Uterus (tissue), 4 donors: ENCODE results near the gene NINL. TPM values are rescaled to one million over a fixed set of nuclear protein-coding genes. Genes with fewer than 3 reads are reported as not detected.

Experiments
- DNase-seq, 2 donors: peaks; one replicate each; pipeline ENCODE4 v3.0.0-alpha.2; 2019 to 2020
- H3K27ac ChIP-seq, 2 donors: fragments of 200-600 bp; sonication (generic); 1 replicate in 1 of 2; 2 replicates in 1 of 2; pipeline ENCODE4 v1.5.1; 2016 to 2018
- H3K27me3 ChIP-seq, 2 donors: fragments of 200-600 bp; sonication (generic); one replicate each; pipeline ENCODE4 v1.5.1; 2018 to 2019; ENCODE audit warnings: control low read depth in 1 of 2
- H3K36me3 ChIP-seq, 2 donors: fragments of 200-600 bp; sonication (generic); one replicate each; pipeline ENCODE4 v1.5.1; 2019; ENCODE audit warnings: control low read depth in 1 of 2
- H3K4me1 ChIP-seq, 2 donors: fragments of 200-600 bp; sonication (generic); one replicate each; pipeline ENCODE4 v1.5.1; 2018 to 2019; ENCODE audit warnings: control low read depth in 1 of 2
- H3K4me3 ChIP-seq, 2 donors: fragments of 200-600 bp; sonication (generic); 1 replicate in 1 of 2; 2 replicates in 1 of 2; pipeline ENCODE4 v1.5.1; 2018 to 2019; ENCODE audit warnings: mild to moderate bottlenecking in 1 of 2
- H3K9me3 ChIP-seq, 2 donors: fragments of 200-600 bp; sonication (generic); one replicate each; pipeline ENCODE4 v1.5.1; 2019; ENCODE audit warnings: control low read depth in 1 of 2
- POLR2A ChIP-seq, 2 donors: fragments of 450-650 bp; IDR thresholded peaks; one replicate each; pipeline ENCODE4 v1.6.1; 2016; ENCODE audit warnings: antibody characterized with exemption in 2 of 2, mild to moderate bottlenecking in 1 of 2, moderate library complexity in 1 of 2
- intact Hi-C: fragments of 100-400 bp; cut with DNase I; formaldehyde crosslinking; loops from one replicate; pipeline ENCODE4 v1.15.1; 2023; ENCODE audit warnings: low total_unique reads
- total RNA-seq, 4 donors: library from RNA; depleted of rRNA in 3 of 4; stranded (reverse); fragments of >200 nt in 3 of 4; gene quantifications; one replicate each; pipeline versions ENCODE4 v1.1.0 to v1.2.4, GENCODE V29; 2014 to 2023
- TF ChIP-seq, protein P1 (sequence below), 4 experiments: fragments of 200-600 bp in 2 of 4; fragments of 450-650 bp in 2 of 4; sonication (generic) in 2 of 4; IDR thresholded peaks; one replicate each; pipeline ENCODE4 v1.5.1; 2016 to 2019; ENCODE audit warnings: antibody characterized with exemption in 4 of 4, mild to moderate bottlenecking in 2 of 4, moderate library complexity in 1 of 4
- donor health status: DM: yes; HTN: yes; CAD: no.

Gene NINL
- total RNA-seq, 4 donors from 2014 or later: 5.0 to 22.3 (median 14.7) TPM

DNA sequence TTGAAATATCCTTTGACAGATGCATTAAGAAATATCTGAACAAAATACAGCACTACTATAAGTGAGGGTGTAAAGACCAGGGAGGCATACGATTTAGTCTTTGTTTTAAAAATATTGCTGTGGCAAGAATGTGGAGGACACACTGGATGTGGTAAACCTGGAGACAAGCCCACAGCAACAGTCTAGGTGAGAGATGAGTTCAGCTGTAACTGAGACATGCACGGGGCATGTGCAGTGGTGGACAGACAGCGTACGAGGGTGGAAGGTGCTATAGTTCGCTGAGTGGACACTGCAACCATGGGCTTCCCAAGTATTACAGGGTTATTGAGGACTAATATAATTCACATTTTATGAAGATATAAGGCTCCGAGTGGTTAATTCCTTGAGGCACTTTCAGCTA, 36.7 kb upstream of the NINL start:
- TF ChIP-seq, protein P1, sequence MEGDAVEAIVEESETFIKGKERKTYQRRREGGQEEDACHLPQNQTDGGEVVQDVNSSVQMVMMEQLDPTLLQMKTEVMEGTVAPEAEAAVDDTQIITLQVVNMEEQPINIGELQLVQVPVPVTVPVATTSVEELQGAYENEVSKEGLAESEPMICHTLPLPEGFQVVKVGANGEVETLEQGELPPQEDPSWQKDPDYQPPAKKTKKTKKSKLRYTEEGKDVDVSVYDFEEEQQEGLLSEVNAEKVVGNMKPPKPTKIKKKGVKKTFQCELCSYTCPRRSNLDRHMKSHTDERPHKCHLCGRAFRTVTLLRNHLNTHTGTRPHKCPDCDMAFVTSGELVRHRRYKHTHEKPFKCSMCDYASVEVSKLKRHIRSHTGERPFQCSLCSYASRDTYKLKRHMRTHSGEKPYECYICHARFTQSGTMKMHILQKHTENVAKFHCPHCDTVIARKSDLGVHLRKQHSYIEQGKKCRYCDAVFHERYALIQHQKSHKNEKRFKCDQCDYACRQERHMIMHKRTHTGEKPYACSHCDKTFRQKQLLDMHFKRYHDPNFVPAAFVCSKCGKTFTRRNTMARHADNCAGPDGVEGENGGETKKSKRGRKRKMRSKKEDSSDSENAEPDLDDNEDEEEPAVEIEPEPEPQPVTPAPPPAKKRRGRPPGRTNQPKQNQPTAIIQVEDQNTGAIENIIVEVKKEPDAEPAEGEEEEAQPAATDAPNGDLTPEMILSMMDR (IDR thresholded peaks at IDR 0.05): no peak
- TF ChIP-seq POLR2A (IDR thresholded peaks at IDR 0.05): no peak
- Histone ChIP-seq H3K27ac (no peak overlapping the region), H3K9me3 (no peaks in the 10 kb centered on the region), H3K4me3 (no peak overlapping the region), H3K27me3 (no peaks in the 10 kb centered on the region), H3K4me1 (no peaks in the 10 kb centered on the region), H3K36me3 (no peaks in the 10 kb centered on the region)
- DNase-seq: no peak
- intact Hi-C loops: no loop called here

DNA sequence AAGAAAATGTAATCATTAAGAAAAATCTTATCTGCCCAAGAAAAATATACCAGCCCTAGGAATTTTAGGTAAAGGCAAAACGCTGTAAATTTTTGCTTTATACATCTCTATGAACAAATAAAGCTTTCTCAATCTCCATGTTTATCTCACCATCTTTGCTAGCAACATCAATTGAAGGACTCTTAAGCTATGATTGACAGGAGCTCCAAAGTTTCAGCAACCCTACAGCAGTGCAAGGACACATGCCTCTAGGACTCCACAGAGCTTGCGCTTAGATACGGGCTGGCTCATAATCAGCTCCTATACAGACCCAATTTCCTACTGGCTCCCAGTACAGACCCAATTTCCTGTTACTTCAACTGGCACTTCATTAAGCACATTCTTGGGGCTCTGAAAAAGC, 34.2 kb upstream of the NINL start:
- no peak for DNase-seq
- Histone ChIP-seq H3K4me1 (no peaks in the 10 kb centered on the region), H3K4me3 (no peak overlapping the region), H3K9me3 (no peaks in the 10 kb centered on the region), H3K36me3 (no peaks in the 10 kb centered on the region), H3K27ac (no peak overlapping the region), H3K27me3 (no peaks in the 10 kb centered on the region)
- intact Hi-C loops: no loop called here
- TF ChIP-seq, protein P1 (IDR thresholded peaks at IDR 0.05): no peak
- no peak for TF ChIP-seq POLR2A (IDR thresholded peaks at IDR 0.05)

DNA sequence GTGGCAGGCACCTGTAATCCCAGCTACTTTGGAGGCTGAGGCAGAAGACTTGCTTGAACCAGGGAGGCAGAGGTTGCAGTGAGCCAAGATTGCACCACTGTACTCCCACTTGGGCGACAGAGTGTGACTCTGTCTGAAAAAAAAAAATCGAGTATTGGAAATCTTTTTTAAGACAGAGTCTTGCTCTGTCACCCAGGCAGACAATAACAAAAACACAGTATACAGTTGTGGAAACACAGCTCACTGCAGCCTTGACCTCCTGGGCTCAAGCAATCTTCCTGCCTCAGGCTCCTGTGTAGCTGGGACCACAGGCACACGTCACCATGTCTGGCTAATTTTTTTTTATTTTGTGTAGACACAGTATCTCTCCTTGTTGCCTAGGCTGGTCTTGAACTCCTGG, 23.4 kb upstream of the NINL start:
- intact Hi-C loops: no loop called here
- Histone ChIP-seq H3K27me3 (no peaks in the 10 kb centered on the region), H3K4me3 (no peak overlapping the region), H3K27ac (no peak overlapping the region), H3K4me1 (no peaks in the 10 kb centered on the region), H3K36me3 (no peaks in the 10 kb centered on the region), H3K9me3 (no peaks in the 10 kb centered on the region)
- no peak for DNase-seq
- no peak for TF ChIP-seq POLR2A (IDR thresholded peaks at IDR 0.05)
- TF ChIP-seq, protein P1 (IDR thresholded peaks at IDR 0.05): no peak

DNA sequence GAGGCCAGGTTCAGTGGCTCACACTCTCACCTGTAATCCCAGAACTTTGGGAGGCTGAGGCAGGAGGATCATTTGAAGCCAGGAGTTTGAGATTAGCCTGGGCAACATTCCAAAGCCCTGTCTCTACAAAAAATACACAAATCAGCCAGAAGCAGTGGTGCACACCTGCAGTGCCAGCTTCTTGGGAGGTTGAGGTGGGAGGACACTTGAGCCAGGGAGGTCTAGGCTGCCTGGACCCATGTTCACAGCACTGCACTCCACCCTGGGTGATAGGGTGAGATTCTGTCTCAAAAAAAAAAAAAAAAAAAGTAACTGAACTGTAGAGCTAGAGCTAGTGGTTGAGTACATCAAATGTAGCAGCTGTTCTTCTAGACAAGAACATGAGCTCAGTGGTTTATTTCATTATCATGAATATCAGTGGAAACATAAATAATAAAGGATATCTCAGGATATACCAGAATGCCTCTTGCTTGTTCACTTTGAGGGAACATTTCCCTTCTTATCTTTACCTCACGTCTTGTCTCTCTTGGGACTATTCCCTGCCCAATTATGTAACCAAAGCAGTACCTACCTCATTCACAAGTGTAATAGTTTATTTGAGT, 20.9 kb upstream of the NINL start:
- H3K4me1 ChIP-seq: no peaks in the 10 kb centered on the region
- DNase-seq: no peak
- no peak overlapping the region for H3K27ac ChIP-seq
- H3K36me3 ChIP-seq: no peaks in the 10 kb centered on the region
- H3K27me3 ChIP-seq: no peaks in the 10 kb centered on the region
- intact Hi-C loops: no loop called here
- H3K4me3 ChIP-seq: no peak overlapping the region
- no peak for TF ChIP-seq POLR2A (IDR thresholded peaks at IDR 0.05)
- TF ChIP-seq, protein P1 (IDR thresholded peaks at IDR 0.05): no peak
- no peaks in the 10 kb centered on the region for H3K9me3 ChIP-seq

DNA sequence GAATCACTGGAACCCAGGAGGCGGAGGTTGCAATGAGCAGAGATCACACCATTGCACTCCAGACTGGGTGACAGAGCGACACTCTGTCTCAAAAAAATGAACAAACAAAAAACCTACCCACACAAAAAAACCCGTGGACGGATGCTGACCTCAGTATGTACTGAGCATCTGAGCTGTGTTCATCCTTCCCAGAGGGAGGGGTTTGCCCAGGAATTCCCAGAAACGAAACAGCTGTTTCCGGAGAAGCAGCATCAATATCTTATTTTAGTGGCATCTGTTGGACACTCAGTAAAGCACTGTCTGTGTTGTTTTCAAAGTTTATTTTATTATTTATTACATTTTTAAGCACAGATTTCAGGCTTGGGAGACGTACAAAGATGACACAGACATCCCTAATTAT, 19.8 kb upstream of the NINL start:
- Histone ChIP-seq H3K27me3 (no peaks in the 10 kb centered on the region), H3K4me1 (no peaks in the 10 kb centered on the region), H3K36me3 (no peaks in the 10 kb centered on the region), H3K9me3 (no peaks in the 10 kb centered on the region), H3K27ac (no peak overlapping the region), H3K4me3 (no peak overlapping the region)
- no peak for TF ChIP-seq POLR2A (IDR thresholded peaks at IDR 0.05)
- TF ChIP-seq, protein P1 (IDR thresholded peaks at IDR 0.05): no peak
- intact Hi-C loops: no loop called here
- no peak for DNase-seq
